BLaER1 treated with 17β-estradiol and CSF1 and Interleukin-3, amounts not matched to agents 10 nM and 100 nM (cell line): ENCODE results near the gene IFT81.
"Not testable (repeated sequence)": the region's sequence is repeated elsewhere in the genome, so short reads cannot be mapped to it uniquely, and the experiment has no call there.

ENCODE experiments used
- H3K27ac ChIP-seq, 11 experiments: shearing (Covaris generic); formaldehyde crosslinking; 2 replicates each; pipeline ENCODE4 v1.8.1; 2022
- H3K27me3 ChIP-seq, 11 experiments: shearing (Covaris generic); formaldehyde crosslinking; 2 replicates each; pipeline ENCODE4 v1.8.1; 2022
- H3K36me3 ChIP-seq, 11 experiments: shearing (Covaris generic); formaldehyde crosslinking; 2 replicates each; pipeline ENCODE4 v1.8.1; 2022
- H3K4me1 ChIP-seq, 10 experiments: shearing (Covaris generic); formaldehyde crosslinking; 2 replicates each; pipeline ENCODE4 v1.8.1; 2022
- H3K4me2 ChIP-seq, 11 experiments: shearing (Covaris generic); formaldehyde crosslinking; 2 replicates each; pipeline ENCODE4 v1.8.1; 2022
- H3K4me3 ChIP-seq, 10 experiments: shearing (Covaris generic); formaldehyde crosslinking; 2 replicates each; pipeline ENCODE4 v1.8.1; 2022
- H3K9ac ChIP-seq, 11 experiments: shearing (Covaris generic); formaldehyde crosslinking; 2 replicates each; pipeline ENCODE4 v1.8.1; 2022
- H3K9me3 ChIP-seq, 11 experiments: shearing (Covaris generic); formaldehyde crosslinking; replicated peaks in 1 of 11; 2 replicates each; pipeline ENCODE4 v1.8.1; 2022
- H4K20me1 ChIP-seq, 11 experiments: shearing (Covaris generic); formaldehyde crosslinking; 2 replicates each; pipeline ENCODE4 v1.8.1; 2022
- Cebpa-rat ChIP-seq, 11 experiments: shearing (Covaris generic); IDR thresholded peaks; 2 replicates each; pipeline ENCODE4 v1.8.1; 2022

The IFT81 gene

DNA sequence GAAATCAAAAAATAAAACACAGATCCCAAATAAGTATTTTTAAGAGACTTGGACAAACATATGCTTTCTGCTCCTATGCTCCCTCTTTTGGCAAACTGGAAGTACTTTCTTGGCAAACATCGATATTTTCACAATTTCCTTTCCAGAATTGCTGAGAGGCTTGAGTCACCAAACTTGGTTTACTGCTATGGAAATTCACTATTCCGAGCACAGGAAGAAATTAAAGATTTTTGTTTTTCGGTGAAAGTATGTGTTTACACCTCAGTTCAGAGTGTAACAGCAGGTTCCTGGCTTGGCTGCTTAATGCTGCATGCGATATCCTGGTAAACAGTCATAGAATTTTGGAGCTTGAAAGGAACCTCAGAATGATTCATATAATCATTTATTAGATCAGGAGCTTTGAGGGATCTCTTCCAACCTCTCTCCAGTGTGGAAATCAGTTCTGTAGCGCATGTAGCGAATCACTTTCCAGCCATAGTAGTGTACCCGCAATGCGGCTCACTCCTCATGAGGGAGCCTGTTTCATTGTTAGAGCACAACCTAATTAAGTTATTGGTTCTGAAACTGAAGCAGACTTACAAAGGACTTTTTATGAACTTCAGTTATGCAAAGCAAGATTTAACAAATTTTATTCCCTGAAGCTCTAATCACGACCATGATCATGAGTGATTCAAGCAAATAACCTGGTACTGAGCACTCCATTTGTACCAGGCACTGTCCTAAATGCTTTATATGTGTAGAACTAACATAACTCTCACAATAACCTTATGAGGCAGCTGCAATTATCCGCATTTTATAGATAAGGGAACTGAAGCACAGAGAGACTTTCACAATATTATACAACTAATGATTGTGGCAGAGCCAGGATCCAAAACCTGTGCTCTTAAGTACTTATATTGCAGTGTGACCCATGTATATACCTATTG lies 100.5 kb downstream of the IFT81 start:
- Histone ChIP-seq H3K4me3 (no peak overlapping the region), H4K20me1 (no peaks in the 10 kb centered on the region), H3K4me2 (peak overlapping the region in 3 of 11 experiments; percentile 5 to 13 (median 5); a peak in 4 of 22 replicates), H3K36me3 (peaks cover 0 to 20% (median 0%) of the 10 kb centered on the region in 11 experiments; a peak in 10 of 22 replicates), H3K4me1 (peaks cover 0 to 29% (median 9%) of the 10 kb centered on the region in 10 experiments; a peak in 10 of 20 replicates), H3K27ac (no peak overlapping the region), H3K9ac (no peak overlapping the region), H3K9me3 (no peaks in the 10 kb centered on the region), H3K27me3 (no peaks in the 10 kb centered on the region)
- no peak for TF ChIP-seq Cebpa-rat (IDR thresholded peaks at IDR 0.05)

DNA sequence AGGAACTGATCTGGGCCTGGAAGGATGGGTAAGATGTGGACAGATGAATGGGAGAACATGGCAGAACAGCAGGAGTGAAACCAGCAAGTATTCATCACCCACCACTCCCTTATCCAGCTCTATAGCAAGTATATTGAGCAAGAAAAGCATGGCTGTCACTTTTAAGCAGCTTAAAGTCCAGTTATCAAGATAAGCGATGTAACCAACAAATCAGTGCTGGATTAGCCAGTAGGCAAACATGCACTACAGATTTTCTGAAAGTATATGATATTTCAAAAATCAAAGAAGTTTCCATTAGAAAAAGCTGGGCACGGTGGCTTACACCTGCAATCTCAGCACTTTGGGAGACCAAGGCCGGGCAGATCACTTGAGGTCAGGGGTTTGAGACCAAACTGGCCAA lies 103.0 kb downstream of the IFT81 start:
- peak overlapping the region in 4 of 11 experiments; percentile 16 to 46 (median 42); a peak in 6 of 22 replicates for H3K4me2 ChIP-seq
- no peak overlapping the region for H3K4me3 ChIP-seq
- no peak overlapping the region for H3K27ac ChIP-seq
- H3K27me3 ChIP-seq, result no peaks in the 10 kb centered on the region
- H3K9me3 ChIP-seq, result no peaks in the 10 kb centered on the region
- H3K4me1 ChIP-seq, result peaks cover 9 to 34% (median 17%) of the 10 kb centered on the region in 10 experiments; a peak in 17 of 20 replicates
- H3K36me3 ChIP-seq, result no peaks in the 10 kb centered on the region
- TF ChIP-seq Cebpa-rat (IDR thresholded peaks at IDR 0.05), result no peak
- H4K20me1 ChIP-seq, result no peaks in the 10 kb centered on the region
- H3K9ac ChIP-seq, result no peak overlapping the region

DNA sequence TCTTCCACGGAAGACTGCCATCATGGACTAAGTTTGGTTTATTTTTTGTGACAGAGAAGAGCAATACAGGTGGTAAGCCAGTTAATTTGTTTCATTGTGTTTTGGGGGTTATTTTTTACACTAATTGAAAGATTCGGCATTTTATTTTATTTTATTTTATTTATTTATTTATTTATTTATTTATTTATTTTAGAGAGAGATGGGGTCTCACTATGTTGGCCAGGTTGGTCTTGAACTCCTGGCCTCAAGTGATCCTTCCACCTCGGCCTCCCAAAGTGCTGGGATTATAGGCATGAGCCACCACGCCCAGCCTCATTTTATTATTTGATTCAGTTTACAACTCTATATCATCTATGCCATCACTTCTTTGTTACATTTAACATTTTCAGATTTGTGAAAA lies 104.2 kb downstream of the IFT81 start:
- H3K4me3 ChIP-seq, H3K9ac ChIP-seq, H3K9me3 ChIP-seq, H3K4me2 ChIP-seq, H3K27ac ChIP-seq, H3K36me3 ChIP-seq, H4K20me1 ChIP-seq, H3K27me3 ChIP-seq: not testable (repeated sequence)
- peaks cover 9 to 41% (median 21%) of the 10 kb centered on the region in 10 experiments; a peak in 17 of 20 replicates for H3K4me1 ChIP-seq

DNA sequence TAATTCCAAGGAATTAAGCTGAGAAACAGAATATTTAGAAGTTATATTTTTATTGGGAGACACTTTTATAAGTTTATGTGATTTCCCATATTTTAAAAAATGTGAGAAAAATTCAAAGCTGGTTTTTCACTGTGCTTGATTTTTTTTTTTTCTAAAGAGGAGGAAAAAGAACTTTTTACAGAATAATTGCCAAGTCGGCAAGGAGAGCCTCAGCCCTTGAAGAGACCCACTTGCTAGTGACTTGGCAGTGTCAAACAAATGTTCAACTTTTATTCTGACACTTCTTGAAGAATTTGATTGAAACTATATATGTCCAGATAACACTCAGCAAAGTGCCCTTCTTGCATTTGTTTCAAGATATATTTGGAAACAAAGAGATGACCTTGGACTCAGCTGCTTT lies 104.6 kb downstream of the IFT81 start:
- H3K4me2 ChIP-seq, result no peak overlapping the region
- no peak overlapping the region for H3K9ac ChIP-seq
- no peak overlapping the region for H3K27ac ChIP-seq
- no peak overlapping the region for H3K4me3 ChIP-seq
- peaks cover 9 to 43% (median 22%) of the 10 kb centered on the region in 10 experiments; a peak in 17 of 20 replicates for H3K4me1 ChIP-seq
- no peaks in the 10 kb centered on the region for H4K20me1 ChIP-seq
- H3K27me3 ChIP-seq, result no peaks in the 10 kb centered on the region
- no peak for TF ChIP-seq Cebpa-rat (IDR thresholded peaks at IDR 0.05)
- no peaks in the 10 kb centered on the region for H3K9me3 ChIP-seq
- no peaks in the 10 kb centered on the region for H3K36me3 ChIP-seq

DNA sequence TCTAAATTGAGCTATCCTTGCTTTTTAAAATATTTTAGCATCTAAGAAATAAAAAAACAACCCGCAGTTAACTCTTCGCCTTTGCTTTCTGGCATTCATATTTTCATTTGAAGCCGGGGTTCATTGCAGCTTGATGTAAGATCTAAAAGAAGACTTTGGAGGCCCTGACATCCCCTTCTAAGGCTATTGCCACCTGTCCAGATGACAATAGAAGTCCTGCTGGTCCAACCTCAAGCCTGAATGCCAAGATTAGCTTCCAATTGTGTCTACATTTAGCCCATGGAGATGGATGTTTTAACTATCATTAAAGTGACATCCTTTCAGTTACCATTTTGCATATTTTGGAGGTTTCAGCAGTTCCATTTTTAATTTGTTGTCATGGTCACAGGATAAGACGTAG lies 105.3 kb downstream of the IFT81 start:
- Histone ChIP-seq H3K9me3 (no peaks in the 10 kb centered on the region), H3K27ac (no peak overlapping the region), H3K4me2 (no peak overlapping the region), H3K9ac (no peak overlapping the region), H3K36me3 (no peaks in the 10 kb centered on the region), H4K20me1 (no peaks in the 10 kb centered on the region), H3K4me3 (no peak overlapping the region), H3K4me1 (peaks cover 9 to 43% (median 27%) of the 10 kb centered on the region in 10 experiments; a peak in 17 of 20 replicates), H3K27me3 (no peaks in the 10 kb centered on the region)
- TF ChIP-seq Cebpa-rat (IDR thresholded peaks at IDR 0.05), result no peak

DNA sequence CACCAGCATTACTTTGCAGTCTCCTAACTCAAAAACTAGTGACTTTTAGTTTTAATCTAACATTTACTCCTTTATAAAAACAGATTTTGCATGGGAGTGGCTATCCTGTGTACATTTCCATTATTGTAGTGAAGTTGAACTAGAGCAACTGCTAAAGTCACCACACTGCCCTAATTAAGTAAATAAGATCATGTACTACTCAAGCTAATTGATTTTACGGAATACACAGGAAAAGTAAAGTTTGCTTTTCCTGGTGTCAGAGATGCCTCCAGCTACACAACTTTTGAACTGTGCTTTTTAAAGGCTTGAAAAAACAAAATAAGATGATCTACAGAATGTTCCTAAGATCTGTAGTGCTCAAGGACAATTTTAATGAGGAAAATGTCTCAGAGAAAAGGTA lies 106.5 kb downstream of the IFT81 start:
- no peak overlapping the region for H3K4me2 ChIP-seq
- H3K9me3 ChIP-seq, result no peaks in the 10 kb centered on the region
- no peaks in the 10 kb centered on the region for H4K20me1 ChIP-seq
- H3K27ac ChIP-seq, result 0 out of 22 replicates have a peak overlapping the region, but pooled peaks of 1 of the 11 experiments have one; percentile 2
- TF ChIP-seq Cebpa-rat (IDR thresholded peaks at IDR 0.05), result no peak
- no peak overlapping the region for H3K9ac ChIP-seq
- H3K36me3 ChIP-seq, result no peaks in the 10 kb centered on the region
- peaks cover 9 to 50% (median 31%) of the 10 kb centered on the region in 10 experiments; a peak in 17 of 20 replicates for H3K4me1 ChIP-seq
- no peak overlapping the region for H3K4me3 ChIP-seq
- no peaks in the 10 kb centered on the region for H3K27me3 ChIP-seq

DNA sequence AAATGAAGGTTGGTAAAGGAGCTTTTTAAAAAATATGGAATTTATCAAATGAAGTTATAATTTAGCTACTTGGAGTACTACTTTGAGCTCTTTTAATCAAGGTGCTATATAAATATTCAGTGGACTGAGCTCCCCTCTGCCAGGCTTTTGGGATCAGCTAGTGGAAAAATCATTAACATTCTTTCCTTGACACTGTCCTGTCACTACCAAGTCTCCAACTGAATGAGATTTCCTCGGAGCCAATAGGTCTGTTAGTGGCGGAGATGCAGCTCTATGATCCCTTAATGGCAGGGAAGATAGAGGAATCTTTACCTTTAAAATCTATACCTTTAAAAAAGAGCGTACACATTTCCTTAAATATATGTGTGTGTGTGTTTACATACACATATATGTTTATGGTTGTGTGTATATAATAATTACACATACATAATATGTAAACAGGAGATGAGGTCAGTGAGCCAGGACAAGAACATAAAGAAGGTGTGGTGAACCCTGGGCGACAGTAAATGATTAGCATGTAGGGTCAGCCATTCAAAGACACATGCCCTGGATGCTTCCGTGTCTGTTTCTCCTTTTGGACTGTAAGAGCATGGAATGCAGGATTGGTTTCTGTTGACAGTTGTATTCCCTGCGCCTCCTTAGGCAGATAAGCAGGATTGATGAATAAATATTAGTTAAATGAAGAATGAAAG lies 109.2 kb downstream of the IFT81 start:
- no peaks in the 10 kb centered on the region for H3K9me3 ChIP-seq
- no peak overlapping the region for H3K9ac ChIP-seq
- TF ChIP-seq Cebpa-rat (IDR thresholded peaks at IDR 0.05), result no peak
- H4K20me1 ChIP-seq, result no peaks in the 10 kb centered on the region
- H3K4me1 ChIP-seq, result peaks cover 9 to 40% (median 25%) of the 10 kb centered on the region in 10 experiments; a peak in 17 of 20 replicates
- H3K27me3 ChIP-seq, result no peaks in the 10 kb centered on the region
- peak overlapping the region in 5 of 11 experiments; percentile 50 to 70 (median 61); a peak in 9 of 22 replicates for H3K27ac ChIP-seq
- peak overlapping the region in 5 of 11 experiments; percentile 49 to 76 (median 58); a peak in 7 of 22 replicates for H3K4me2 ChIP-seq
- H3K4me3 ChIP-seq, result no peak overlapping the region
- no peaks in the 10 kb centered on the region for H3K36me3 ChIP-seq

DNA sequence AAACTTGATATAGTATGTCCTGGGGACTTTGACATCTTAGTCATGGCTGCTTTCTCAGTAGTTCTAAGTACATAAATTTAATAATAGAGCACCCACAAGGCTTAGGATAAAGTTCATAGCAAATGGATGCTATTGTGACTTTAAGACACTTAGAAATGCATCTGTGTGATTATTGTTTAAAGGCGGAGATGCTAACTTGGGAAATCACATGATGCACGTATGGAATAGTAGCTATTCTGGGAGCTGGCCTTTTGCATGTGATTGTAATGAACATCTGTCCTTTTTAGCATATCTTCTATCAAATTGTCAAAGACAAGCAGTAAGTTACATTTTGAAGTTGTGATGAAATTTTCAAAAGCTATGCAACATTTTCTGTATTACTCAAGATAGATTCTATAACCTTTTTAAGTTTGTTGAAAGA lies 110.2 kb downstream of the IFT81 start:
- peak overlapping the region in 7 of 11 experiments; percentile 17 to 76 (median 55); a peak in 15 of 22 replicates for H3K4me2 ChIP-seq
- no peaks in the 10 kb centered on the region for H3K9me3 ChIP-seq

DNA sequence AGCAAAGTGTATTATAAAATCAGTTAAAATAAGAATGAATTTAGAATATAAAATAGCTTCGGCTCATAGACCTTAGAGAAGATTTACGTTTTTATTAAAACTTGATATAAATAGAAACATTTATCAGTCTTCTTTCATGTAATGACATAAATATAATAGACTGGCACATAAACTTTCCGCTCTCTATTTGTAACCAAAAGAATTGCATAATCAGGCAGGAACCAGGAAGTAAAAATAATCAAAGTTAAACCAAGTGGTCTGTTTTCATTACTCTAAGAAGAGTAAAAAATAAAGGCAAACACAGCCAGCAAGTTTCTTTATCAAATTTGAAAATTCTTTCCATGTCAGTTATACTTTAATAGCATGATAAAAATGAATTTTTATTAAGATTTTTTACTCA lies 110.6 kb downstream of the IFT81 start:
- Histone ChIP-seq H3K9ac (no peak overlapping the region; a peak in 1 of 22 replicates), H3K4me2 (peak overlapping the region in 7 of 11 experiments; percentile 17 to 76 (median 55); a peak in 10 of 22 replicates), H3K4me1 (peaks cover 9 to 40% (median 25%) of the 10 kb centered on the region in 10 experiments; a peak in 17 of 20 replicates), H3K9me3 (no peaks in the 10 kb centered on the region), H3K4me3 (no peak overlapping the region), H3K36me3 (no peaks in the 10 kb centered on the region), H4K20me1 (no peaks in the 10 kb centered on the region), H3K27ac (peak overlapping the region in 8 of 11 experiments; percentile 3 to 70 (median 58); a peak in 15 of 22 replicates), H3K27me3 (no peaks in the 10 kb centered on the region)
- peak in 2 of 11 experiments; percentile 72 to 75; a peak in 5 of 22 replicates for TF ChIP-seq Cebpa-rat (IDR thresholded peaks at IDR 0.05)

More for the DNA sequence above, 110.2 kb downstream of the IFT81 start:
- H3K27ac ChIP-seq, result peak overlapping the region in 7 of 11 experiments; percentile 16 to 70 (median 58); a peak in 14 of 22 replicates
- H3K36me3 ChIP-seq, result no peaks in the 10 kb centered on the region
- no peaks in the 10 kb centered on the region for H3K27me3 ChIP-seq
- no peak for TF ChIP-seq Cebpa-rat (IDR thresholded peaks at IDR 0.05)
- H3K4me1 ChIP-seq, result peaks cover 9 to 40% (median 25%) of the 10 kb centered on the region in 10 experiments; a peak in 17 of 20 replicates
- no peak overlapping the region for H3K4me3 ChIP-seq
- H4K20me1 ChIP-seq, result no peaks in the 10 kb centered on the region
- H3K9ac ChIP-seq, result no peak overlapping the region; a peak in 2 of 22 replicates
